ENCODE results near the gene WDR33. TPM values are rescaled to one million over a fixed set of nuclear protein-coding genes. Genes with fewer than 3 reads are reported as not detected.

The WDR33 gene
- total and polyA plus RNA-seq, 4 experiments from 2014 or later = 19.4 to 86.2 (median 70.4) TPM

DNA sequence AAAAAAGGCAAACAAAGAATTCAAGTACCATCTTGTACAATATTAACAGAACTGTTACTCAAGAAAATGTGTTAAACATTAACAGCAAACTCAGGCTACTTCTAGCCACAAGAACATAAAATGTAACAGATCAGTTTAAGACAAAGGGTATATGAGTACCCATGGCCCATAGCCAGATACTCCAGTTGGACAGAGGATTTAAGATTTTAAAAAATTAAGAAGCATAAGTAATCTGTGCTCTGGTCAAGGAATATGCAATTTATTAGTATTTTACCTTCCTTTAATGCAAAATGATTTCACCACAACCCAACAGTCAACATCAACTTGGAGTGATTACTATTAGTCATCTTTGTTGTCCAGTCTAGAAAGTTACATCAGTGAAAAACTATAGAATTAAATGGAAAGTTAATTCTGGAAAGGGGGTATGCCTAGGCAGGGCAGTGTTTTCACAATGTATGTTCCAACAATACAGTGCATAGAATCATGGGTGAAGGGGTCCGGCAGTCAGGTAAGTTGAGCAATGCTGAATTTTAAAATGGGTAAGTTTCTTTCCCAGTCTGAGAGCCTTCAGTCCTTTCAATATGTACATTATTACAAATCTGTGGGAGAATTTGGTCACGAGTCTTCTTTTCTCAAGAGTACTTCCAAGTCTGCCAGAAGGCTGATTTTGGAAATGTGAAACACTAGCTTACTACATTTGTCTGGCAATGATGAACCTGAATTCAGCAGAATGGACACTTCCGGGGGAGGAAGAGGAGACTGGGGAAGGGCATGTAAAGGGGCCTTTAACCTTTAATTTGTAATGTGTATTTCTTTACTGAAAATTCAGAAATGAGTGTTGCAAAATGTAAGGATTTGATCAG, 75.2 kb downstream of the WDR33 start:
- intact Hi-C loops (cut with micrococcal nuclease) = no loop called here
- Mint-ChIP-seq H3K27me3 (no peaks in the 10 kb centered on the region), H3K9me3 (no peaks in the 10 kb centered on the region), H3K36me3 (peaks cover 23 to 34% of the 10 kb centered on the region in 2 donors), H3K27ac (no peak overlapping the region), H3K4me3 (no peak overlapping the region), H3K4me1 (peaks cover 0 to 13% (median 9%) of the 10 kb centered on the region in 4 donors)
- Histone ChIP-seq H3K36me3 (ENCODE audit: insufficient read depth, low read length) (peaks cover 8% of the 10 kb centered on the region), H3K27me3 (ENCODE audit: insufficient read depth, low read length) (no peaks in the 10 kb centered on the region), H3K4me3 (ENCODE audit: low read length in 2 of 2) (no peak overlapping the region), H3K4me1 (ENCODE audit: insufficient read depth, low read length) (no peaks in the 10 kb centered on the region), H3K9me3 (ENCODE audit: control insufficient read depth in 1 of 2, low read length in 2 of 2) (no peaks in the 10 kb centered on the region), H3K27ac (ENCODE audit: low read depth, low read length) (no peak overlapping the region)
- ChIA-PET POLR2A (ENCODE audit: partially characterized antibody) (no interaction called here), CTCF (ENCODE audit: partially characterized antibody) (no interaction called here)
- no peak for DNase-seq

DNA sequence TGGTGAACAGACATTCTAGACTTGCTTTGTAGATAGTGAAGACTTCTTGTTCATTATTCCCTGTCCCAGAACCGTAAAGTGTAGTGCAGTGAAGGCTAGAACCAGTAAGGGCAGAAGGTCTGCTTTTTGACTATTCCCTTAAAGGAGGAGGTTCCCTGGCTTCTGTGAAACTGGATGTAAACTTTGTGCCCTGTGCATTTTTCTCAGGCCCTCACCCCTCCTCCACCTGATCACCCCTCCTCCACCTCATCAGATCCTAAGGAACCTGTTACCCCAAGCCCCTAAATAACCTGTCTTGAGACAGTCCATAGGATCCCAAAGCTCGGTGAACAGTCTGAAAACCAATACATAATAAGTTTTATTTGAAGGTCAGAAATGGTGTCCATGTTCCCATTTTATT, 75.9 kb downstream of the WDR33 start:
- POLR2A ChIA-PET (ENCODE audit: partially characterized antibody) = interaction anchor here (0.8 kb wide), 1 partner anchor 34 kb away, joined by 3 read pairs; the partner anchor contains the start of gene SFT2D3
- DNase-seq = no peak
- CTCF ChIA-PET (ENCODE audit: partially characterized antibody) = no interaction called here
- H3K4me1 ChIP-seq (ENCODE audit: insufficient read depth, low read length) = no peaks in the 10 kb centered on the region
- H3K27ac Mint-ChIP-seq = peak overlapping the region in 1 of 7 donors; percentile 24
- H3K4me3 ChIP-seq (ENCODE audit: low read length in 2 of 2) = no peak overlapping the region
- H3K36me3 Mint-ChIP-seq = peaks cover 19 to 31% of the 10 kb centered on the region in 2 donors
- intact Hi-C loops (cut with micrococcal nuclease) = no loop called here
- no peaks in the 10 kb centered on the region for H3K9me3 Mint-ChIP-seq
- peaks cover 0 to 10% (median 7%) of the 10 kb centered on the region in 4 donors for H3K4me1 Mint-ChIP-seq
- no peaks in the 10 kb centered on the region for H3K27me3 Mint-ChIP-seq
- H3K36me3 ChIP-seq (ENCODE audit: insufficient read depth, low read length) = peaks cover 8% of the 10 kb centered on the region
- H3K27me3 ChIP-seq (ENCODE audit: insufficient read depth, low read length) = no peaks in the 10 kb centered on the region
- H3K9me3 ChIP-seq (ENCODE audit: control insufficient read depth in 1 of 2, low read length in 2 of 2) = no peaks in the 10 kb centered on the region
- no peak overlapping the region for H3K27ac ChIP-seq (ENCODE audit: low read depth, low read length)
- H3K4me3 Mint-ChIP-seq = no peak overlapping the region

DNA sequence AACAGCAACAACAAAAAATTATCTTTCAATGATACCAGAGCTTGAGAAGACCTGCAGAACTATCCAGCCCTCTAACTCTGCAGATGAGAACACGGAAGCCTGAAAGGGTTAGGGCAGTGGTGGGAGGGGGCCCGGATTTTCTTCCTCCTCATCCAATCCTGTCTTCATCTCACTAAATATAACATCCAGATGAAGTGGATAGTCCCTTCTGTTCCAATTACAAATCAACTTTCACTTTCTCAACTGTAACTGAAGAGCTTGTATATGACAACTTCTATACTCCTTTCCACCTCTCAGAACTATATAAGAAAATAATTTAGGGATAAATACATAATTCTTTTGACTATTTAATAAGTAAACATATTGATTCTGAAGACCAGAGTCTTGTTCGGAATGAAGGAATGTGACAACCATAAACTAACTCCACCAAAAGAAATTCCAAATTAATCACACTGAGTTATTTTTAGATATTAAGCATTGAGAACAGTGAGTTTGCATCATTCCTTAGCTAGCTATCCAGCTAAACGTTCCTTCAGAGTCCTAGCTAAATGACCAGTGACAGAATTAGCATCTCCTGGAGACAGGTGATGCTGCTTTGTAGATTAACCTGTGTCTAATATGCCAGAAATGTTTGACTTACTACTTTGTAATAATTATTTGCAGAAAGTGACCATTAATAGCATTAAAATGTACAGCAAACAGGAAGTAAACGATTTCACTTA, 77.0 kb downstream of the WDR33 start:
- POLR2A ChIA-PET (ENCODE audit: partially characterized antibody) = interaction anchor here (0.8 kb wide), 1 partner anchor 33 kb away, joined by 3 read pairs; the partner anchor contains the start of gene SFT2D3
- peaks cover 0 to 6% (median 5%) of the 10 kb centered on the region in 4 donors for H3K4me1 Mint-ChIP-seq
- no peaks in the 10 kb centered on the region for H3K4me1 ChIP-seq (ENCODE audit: insufficient read depth, low read length)
- CTCF ChIA-PET (ENCODE audit: partially characterized antibody) = no interaction called here
- no peak overlapping the region for H3K4me3 ChIP-seq (ENCODE audit: low read length in 2 of 2)
- no peaks in the 10 kb centered on the region for H3K27me3 ChIP-seq (ENCODE audit: insufficient read depth, low read length)
- no peaks in the 10 kb centered on the region for H3K9me3 Mint-ChIP-seq
- peaks cover 19 to 26% of the 10 kb centered on the region in 2 donors for H3K36me3 Mint-ChIP-seq
- no peak for DNase-seq
- no peaks in the 10 kb centered on the region for H3K9me3 ChIP-seq (ENCODE audit: control insufficient read depth in 1 of 2, low read length in 2 of 2)
- no peaks in the 10 kb centered on the region for H3K27me3 Mint-ChIP-seq
- no peak overlapping the region for H3K27ac ChIP-seq (ENCODE audit: low read depth, low read length)
- no peak overlapping the region for H3K27ac Mint-ChIP-seq
- H3K36me3 ChIP-seq (ENCODE audit: insufficient read depth, low read length) = peaks cover 8% of the 10 kb centered on the region
- intact Hi-C loops (cut with micrococcal nuclease) = no loop called here
- H3K4me3 Mint-ChIP-seq = no peak overlapping the region

DNA sequence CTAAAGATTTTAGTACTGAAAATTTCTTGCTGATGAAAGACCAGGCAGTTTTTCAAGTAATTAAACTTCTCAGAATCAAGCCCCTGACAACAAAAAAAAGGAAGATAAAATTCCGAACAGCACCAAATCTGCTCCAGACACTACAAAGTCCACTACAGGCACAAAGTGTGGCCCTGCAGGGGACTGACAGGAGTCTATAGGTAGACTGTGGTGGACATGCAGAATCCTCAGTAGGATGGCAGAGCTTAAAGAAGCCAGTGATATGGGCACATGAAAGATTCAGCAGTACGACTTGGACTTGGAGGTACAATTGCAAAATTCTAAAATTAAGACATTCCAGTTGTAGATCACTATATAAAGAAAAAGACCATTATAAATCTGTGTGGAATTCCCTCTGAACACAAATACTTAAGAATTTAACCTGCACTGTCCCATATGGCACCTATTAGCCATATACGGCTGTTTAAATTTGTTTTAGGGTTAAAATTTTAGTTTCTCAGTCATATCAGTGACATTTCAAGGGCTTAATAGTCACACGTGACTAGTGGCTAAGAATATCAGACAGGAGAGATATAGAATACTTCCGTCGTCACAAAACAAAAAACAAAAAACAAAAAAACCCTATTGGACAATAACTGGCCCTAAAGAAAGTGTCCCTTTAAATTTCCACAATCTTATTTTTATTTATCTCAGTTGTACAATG, 77.7 kb downstream of the WDR33 start:
- peaks cover 0 to 4% (median 4%) of the 10 kb centered on the region in 4 donors for H3K4me1 Mint-ChIP-seq
- no peaks in the 10 kb centered on the region for H3K27me3 Mint-ChIP-seq
- CTCF ChIA-PET (ENCODE audit: partially characterized antibody) = no interaction called here

DNA sequence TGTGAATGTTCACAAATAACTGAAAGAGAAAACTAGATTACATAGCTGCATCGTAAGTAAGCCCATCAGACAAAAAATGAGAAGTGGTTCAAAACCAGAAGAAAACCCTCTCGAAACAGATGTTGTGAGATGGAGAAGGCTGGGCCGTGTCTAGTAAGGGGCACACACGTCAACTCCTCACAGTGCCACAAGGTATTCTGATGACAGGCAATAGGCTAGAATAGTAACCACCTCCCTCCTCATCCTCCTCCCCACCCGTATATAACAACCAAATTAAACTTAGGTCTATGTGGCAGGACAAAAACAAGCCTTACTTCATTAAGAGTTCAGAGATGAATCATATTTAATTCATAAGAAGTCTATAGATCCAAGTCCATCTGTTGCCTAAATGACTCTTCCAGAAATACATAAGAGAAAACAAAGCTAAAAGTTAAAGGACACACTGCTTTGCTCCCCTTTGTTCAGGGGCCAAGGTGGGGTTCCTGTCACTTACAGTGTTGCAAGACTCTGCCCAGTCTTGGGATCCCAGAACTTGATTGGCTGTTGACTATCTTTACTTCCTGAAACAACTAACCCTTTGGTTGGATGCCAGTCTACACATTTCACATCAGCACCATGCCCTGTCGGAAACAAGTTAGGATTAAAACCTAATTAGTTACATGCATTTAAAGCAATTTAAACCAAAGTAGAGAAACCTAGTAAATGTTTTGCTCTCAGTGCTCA, 84.7 kb downstream of the WDR33 start:
- Mint-ChIP-seq H3K4me3 (no peak overlapping the region), H3K9me3 (peaks cover 0 to 5% (median 0%) of the 10 kb centered on the region in 8 donors), H3K27me3 (no peaks in the 10 kb centered on the region), H3K27ac (peak overlapping the region in 1 of 7 donors; percentile 55), H3K4me1 (peaks cover 0 to 1% (median 0%) of the 10 kb centered on the region in 4 donors), H3K36me3 (peaks cover 23 to 40% of the 10 kb centered on the region in 2 donors)
- Histone ChIP-seq H3K4me3 (ENCODE audit: low read length in 2 of 2) (no peak overlapping the region), H3K27me3 (ENCODE audit: insufficient read depth, low read length) (no peaks in the 10 kb centered on the region), H3K36me3 (ENCODE audit: insufficient read depth, low read length) (peaks cover 15% of the 10 kb centered on the region), H3K9me3 (ENCODE audit: control insufficient read depth in 1 of 2, low read length in 2 of 2) (no peaks in the 10 kb centered on the region), H3K27ac (ENCODE audit: low read depth, low read length) (no peak overlapping the region), H3K4me1 (ENCODE audit: insufficient read depth, low read length) (no peaks in the 10 kb centered on the region)
- CTCF ChIA-PET (ENCODE audit: partially characterized antibody) = interaction anchor here (1.0 kb wide), 1 partner anchor 15 kb away, joined by 4 read pairs; no protein-coding TSS in a partner anchor
- DNase-seq = no peak
- POLR2A ChIA-PET (ENCODE audit: partially characterized antibody) = no interaction called here
- intact Hi-C loops (cut with micrococcal nuclease) = no loop called here

More for the DNA sequence above, 77.7 kb downstream of the WDR33 start:
- H3K27ac ChIP-seq (ENCODE audit: low read depth, low read length) = no peak overlapping the region
- intact Hi-C loops (cut with micrococcal nuclease) = no loop called here
- no peak for DNase-seq
- POLR2A ChIA-PET (ENCODE audit: partially characterized antibody) = no interaction called here
- no peaks in the 10 kb centered on the region for H3K4me1 ChIP-seq (ENCODE audit: insufficient read depth, low read length)
- peaks cover 8% of the 10 kb centered on the region for H3K36me3 ChIP-seq (ENCODE audit: insufficient read depth, low read length)
- H3K27me3 ChIP-seq (ENCODE audit: insufficient read depth, low read length) = no peaks in the 10 kb centered on the region
- Mint-ChIP-seq H3K36me3 (peaks cover 12 to 19% of the 10 kb centered on the region in 2 donors), H3K4me3 (no peak overlapping the region), H3K27ac (no peak overlapping the region), H3K9me3 (no peaks in the 10 kb centered on the region)
- no peaks in the 10 kb centered on the region for H3K9me3 ChIP-seq (ENCODE audit: control insufficient read depth in 1 of 2, low read length in 2 of 2)
- no peak overlapping the region for H3K4me3 ChIP-seq (ENCODE audit: low read length in 2 of 2)

DNA sequence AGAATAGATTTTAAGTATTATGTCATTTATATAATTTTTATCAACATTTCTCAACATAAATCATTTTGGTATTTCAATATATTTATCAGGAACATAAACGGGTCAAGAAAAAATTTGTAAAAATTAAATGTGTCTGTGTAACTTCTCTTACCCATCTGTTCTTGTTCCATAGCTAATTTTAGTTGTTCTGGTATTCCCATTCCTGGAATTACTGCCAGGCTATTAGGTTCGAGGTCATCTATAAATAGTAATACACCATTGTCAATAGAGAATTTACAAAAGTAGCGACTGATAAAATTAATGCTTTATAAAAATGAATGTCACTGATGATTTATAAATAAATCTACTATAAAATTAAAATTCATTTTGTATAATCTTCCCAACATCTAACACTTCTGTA, 88.2 kb downstream of the WDR33 start:
- peaks cover 42% of the 10 kb centered on the region for H3K36me3 ChIP-seq (ENCODE audit: insufficient read depth, low read length)
- ChIA-PET POLR2A (ENCODE audit: partially characterized antibody) (no interaction called here), CTCF (ENCODE audit: partially characterized antibody) (no interaction called here)
- H3K27ac Mint-ChIP-seq = no peak overlapping the region
- no peaks in the 10 kb centered on the region for H3K27me3 Mint-ChIP-seq
- no peaks in the 10 kb centered on the region for H3K27me3 ChIP-seq (ENCODE audit: insufficient read depth, low read length)
- H3K9me3 Mint-ChIP-seq = peaks cover 0 to 7% (median 0%) of the 10 kb centered on the region in 8 donors
- H3K4me1 ChIP-seq (ENCODE audit: insufficient read depth, low read length) = no peaks in the 10 kb centered on the region
- no peak for DNase-seq
- no peaks in the 10 kb centered on the region for H3K9me3 ChIP-seq (ENCODE audit: control insufficient read depth in 1 of 2, low read length in 2 of 2)
- intact Hi-C loops (cut with micrococcal nuclease) = no loop called here
- no peak overlapping the region for H3K27ac ChIP-seq (ENCODE audit: low read depth, low read length)
- H3K4me3 Mint-ChIP-seq = no peak overlapping the region
- no peak overlapping the region for H3K4me3 ChIP-seq (ENCODE audit: low read length in 2 of 2)
- H3K36me3 Mint-ChIP-seq = peaks cover 45 to 62% of the 10 kb centered on the region in 2 donors
- H3K4me1 Mint-ChIP-seq = peaks cover 0 to 3% (median 0%) of the 10 kb centered on the region in 4 donors

Data from CD4-positive, alpha-beta memory T cell (primary cell).